ENCODE results near the gene STEAP3.

Gene STEAP3

GRCh38 chr2:119290859-119291587, 67.4 kb downstream of the STEAP3 start:
- DNase-seq, result peak; percentile 57
- no peak overlapping the region for H3K4me3 ChIP-seq (ENCODE audit: low read depth, low read length)
- H3K27me3 ChIP-seq, result no peaks in the 10 kb centered on the region
- TF ChIP-seq, protein P1, sequence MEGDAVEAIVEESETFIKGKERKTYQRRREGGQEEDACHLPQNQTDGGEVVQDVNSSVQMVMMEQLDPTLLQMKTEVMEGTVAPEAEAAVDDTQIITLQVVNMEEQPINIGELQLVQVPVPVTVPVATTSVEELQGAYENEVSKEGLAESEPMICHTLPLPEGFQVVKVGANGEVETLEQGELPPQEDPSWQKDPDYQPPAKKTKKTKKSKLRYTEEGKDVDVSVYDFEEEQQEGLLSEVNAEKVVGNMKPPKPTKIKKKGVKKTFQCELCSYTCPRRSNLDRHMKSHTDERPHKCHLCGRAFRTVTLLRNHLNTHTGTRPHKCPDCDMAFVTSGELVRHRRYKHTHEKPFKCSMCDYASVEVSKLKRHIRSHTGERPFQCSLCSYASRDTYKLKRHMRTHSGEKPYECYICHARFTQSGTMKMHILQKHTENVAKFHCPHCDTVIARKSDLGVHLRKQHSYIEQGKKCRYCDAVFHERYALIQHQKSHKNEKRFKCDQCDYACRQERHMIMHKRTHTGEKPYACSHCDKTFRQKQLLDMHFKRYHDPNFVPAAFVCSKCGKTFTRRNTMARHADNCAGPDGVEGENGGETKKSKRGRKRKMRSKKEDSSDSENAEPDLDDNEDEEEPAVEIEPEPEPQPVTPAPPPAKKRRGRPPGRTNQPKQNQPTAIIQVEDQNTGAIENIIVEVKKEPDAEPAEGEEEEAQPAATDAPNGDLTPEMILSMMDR (IDR thresholded peaks at IDR 0.05; ENCODE audit: low read depth, low read length), result peak; percentile 69
- H3K9me3 ChIP-seq, result no peaks in the 10 kb centered on the region
- no peaks in the 10 kb centered on the region for H3K36me3 ChIP-seq
- H3K4me1 ChIP-seq, result no peaks in the 10 kb centered on the region

GRCh38 chr2:119291588-119292167, 68.0 kb downstream of the STEAP3 start:
- Histone ChIP-seq H3K36me3 (no peaks in the 10 kb centered on the region), H3K4me3 (ENCODE audit: low read depth, low read length) (no peak overlapping the region), H3K27me3 (no peaks in the 10 kb centered on the region), H3K4me1 (no peaks in the 10 kb centered on the region), H3K9me3 (no peaks in the 10 kb centered on the region)
- DNase-seq, result no peak
- TF ChIP-seq, protein P1 (IDR thresholded peaks at IDR 0.05; ENCODE audit: low read depth, low read length), result no peak

DNA sequence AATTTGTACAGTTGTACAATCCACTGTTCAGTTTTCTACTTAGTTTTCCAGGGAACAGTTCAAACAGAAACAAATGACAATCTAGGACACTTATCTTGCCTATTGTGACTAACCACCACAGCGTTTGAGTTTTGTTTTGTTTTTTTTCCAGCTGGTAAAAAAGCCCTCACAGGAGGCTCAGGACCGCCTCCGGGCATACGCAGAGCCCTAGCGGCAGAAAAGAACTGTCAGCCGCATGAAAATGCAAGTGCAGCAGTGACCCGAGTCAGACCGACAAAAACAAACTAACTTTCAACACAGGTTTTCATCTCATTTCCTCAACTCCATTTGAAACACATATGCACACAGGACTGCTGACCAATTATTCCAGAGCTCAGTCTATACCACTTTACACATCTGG, 68.6 kb downstream of the STEAP3 start:
- Histone ChIP-seq H3K9me3 (no peaks in the 10 kb centered on the region), H3K4me3 (ENCODE audit: low read depth, low read length) (no peak overlapping the region), H3K4me1 (no peaks in the 10 kb centered on the region), H3K36me3 (no peaks in the 10 kb centered on the region), H3K27me3 (no peaks in the 10 kb centered on the region)
- DNase-seq, result no peak
- TF ChIP-seq, protein P1 (IDR thresholded peaks at IDR 0.05; ENCODE audit: low read depth, low read length), result no peak

- no peaks in the 10 kb centered on the region for H3K27me3 ChIP-seq
- H3K9me3 ChIP-seq, result no peaks in the 10 kb centered on the region
- TF ChIP-seq, protein P1 (IDR thresholded peaks at IDR 0.05; ENCODE audit: low read depth, low read length), result no peak
- no peak for DNase-seq
- no peaks in the 10 kb centered on the region for H3K4me1 ChIP-seq
- H3K36me3 ChIP-seq, result no peaks in the 10 kb centered on the region
- H3K4me3 ChIP-seq (ENCODE audit: low read depth, low read length), result no peak overlapping the region
Observed at GRCh38 chr2:119293254-119293653, 69.6 kb downstream of the STEAP3 start.

DNA sequence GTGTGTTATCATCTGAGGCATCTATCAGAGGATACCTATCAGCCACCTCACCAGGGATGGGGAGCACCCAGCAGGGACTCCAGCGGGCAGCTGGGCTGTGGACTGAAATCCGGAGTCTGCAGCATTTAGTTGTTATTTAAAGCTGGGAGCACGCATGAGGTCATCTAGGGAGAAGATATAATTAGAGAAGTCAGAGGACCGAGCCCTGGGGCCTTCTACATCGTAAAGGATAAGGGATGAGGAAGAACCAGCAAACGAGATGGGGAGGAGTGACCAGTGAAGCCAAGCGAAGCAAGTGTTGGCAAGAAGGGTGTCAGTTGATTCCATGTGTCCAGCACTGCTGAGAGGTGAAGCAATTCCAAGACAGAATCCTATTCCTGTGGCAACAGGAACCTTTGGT, 70.3 kb downstream of the STEAP3 start:
- H3K36me3 ChIP-seq, result no peaks in the 10 kb centered on the region
- no peaks in the 10 kb centered on the region for H3K9me3 ChIP-seq
- DNase-seq, result no peak
- H3K4me3 ChIP-seq (ENCODE audit: low read depth, low read length), result no peak overlapping the region
- TF ChIP-seq, protein P1 (IDR thresholded peaks at IDR 0.05; ENCODE audit: low read depth, low read length), result no peak
- no peaks in the 10 kb centered on the region for H3K4me1 ChIP-seq
- no peaks in the 10 kb centered on the region for H3K27me3 ChIP-seq

GRCh38 chr2:119294671-119295070, 71.0 kb downstream of the STEAP3 start:
- no peak overlapping the region for H3K4me3 ChIP-seq (ENCODE audit: low read depth, low read length)
- no peaks in the 10 kb centered on the region for H3K9me3 ChIP-seq
- no peaks in the 10 kb centered on the region for H3K27me3 ChIP-seq
- no peak for DNase-seq
- H3K36me3 ChIP-seq, result no peaks in the 10 kb centered on the region
- H3K4me1 ChIP-seq, result no peaks in the 10 kb centered on the region
- TF ChIP-seq, protein P1 (IDR thresholded peaks at IDR 0.05; ENCODE audit: low read depth, low read length), result no peak
